K562 (cell line): ENCODE data around the gene SCN5A. TPM values are rescaled to one million over a fixed set of nuclear protein-coding genes. Genes with fewer than 3 reads are reported as not detected.
A peak's percentile ranks its signal among the peaks of the same experiment; 100 is the strongest.

ENCODE experiments used
- ATAC-seq: fragments of 200-7000 bp; cut with Tn5 transposase; 3 replicates; pipeline ENCODE4 v1.9.1; 2020; ENCODE audit warnings: moderate library complexity
- BruUV-seq: library from RNA; stranded (reverse); fragments of 400-500 nt; replicated peaks from 2 replicates; lab custom pipeline; 2021; lab: Mats Ljungman, UMichigan
- CTCF ChIA-PET: fragments of 300-600 bp; formaldehyde crosslinking; extraction: SDS; loops from one replicate; lab custom pipeline; 2021; ENCODE audit warnings: low intra/inter-chr PET ratio; lab: Yijun Ruan, JAX
- POLR2A ChIA-PET: fragments of 300-600, 350-650 bp; sonication (Branson Sonifier 250); formaldehyde crosslinking; extraction: SDS; loops from one replicate; lab custom pipeline; 2021; ENCODE audit warnings: antibody characterized with exemption, inconsistent platforms; lab: Yijun Ruan, JAX
- DNase-seq, 4 experiments: peaks; one replicate each; pipeline versions ENCODE4 v3.0.0 to v3.0.0-alpha.2; 2011 to 2018; ENCODE audit warnings: low spot score in 3 of 4, mixed read lengths in 3 of 4; ENCODE audit errors: extremely low read depth in 1 of 4
- FAIRE-seq: peaks from 2 replicates; lab custom pipeline; 2011; peaks lifted over from hg19 to GRCh38; lab: Jason Lieb, UNC
- H2AFZ ChIP-seq: 2 replicates; pipeline ENCODE4 v1.6.0; 2011; ENCODE audit warnings: low read depth, low read length, control low read depth, inconsistent platforms
- H3K27ac ChIP-seq: fragments of 200-600 bp; 3 replicates; pipeline ENCODE4 v1.8.0; 2011; ENCODE audit warnings: low read depth, mild to moderate bottlenecking, control low read depth, inconsistent platforms, low read length, moderate library complexity, mixed read lengths; ENCODE audit errors: extremely low read depth
- H3K27me3 ChIP-seq, 2 experiments: fragments of 300-600 bp in 1 of 2; 2 replicates in 1 of 2; 3 replicates in 1 of 2; pipeline versions ENCODE4 v1.6.0 to v1.8.0; 2011; ENCODE audit warnings: inconsistent platforms in 2 of 2, low read length in 2 of 2, mild to moderate bottlenecking in 1 of 2, mixed read lengths in 1 of 2, moderate library complexity in 1 of 2; ENCODE audit not compliant: control insufficient read depth in 2 of 2, insufficient read depth in 2 of 2
- H3K36me3 ChIP-seq: fragments of 300-600 bp; 3 replicates; pipeline ENCODE4 v1.8.0; 2011; ENCODE audit warnings: mild to moderate bottlenecking, low read length, inconsistent platforms; ENCODE audit not compliant: control insufficient read depth, insufficient read depth
- H3K4me1 ChIP-seq, 2 experiments: fragments of 200-600 bp in 1 of 2; replicated peaks in 1 of 2; 2 replicates in 1 of 2; 3 replicates in 1 of 2; pipeline versions ENCODE4 v1.5.1 to v1.8.0; 2011; ENCODE audit warnings: inconsistent platforms in 2 of 2, low read length in 2 of 2, mild to moderate bottlenecking in 1 of 2, mixed read lengths in 1 of 2, moderate library complexity in 1 of 2; ENCODE audit not compliant: control insufficient read depth in 2 of 2, insufficient read depth in 2 of 2
- H3K4me2 ChIP-seq: 2 replicates; pipeline ENCODE4 v1.6.1; 2011; ENCODE audit warnings: low read length, control low read depth, inconsistent platforms, mixed read lengths; ENCODE audit not compliant: insufficient read depth
- H3K4me3 ChIP-seq: fragments of 200-600 bp; sonication (generic), shearing (Covaris generic); 2 replicates; pipeline ENCODE4 v1.5.1; 2016; ENCODE audit warnings: control low read depth, inconsistent platforms
- H3K79me2 ChIP-seq: fragments of 200-600 bp; 3 replicates; pipeline ENCODE4 v1.8.0; 2011; ENCODE audit warnings: low read length, inconsistent platforms; ENCODE audit not compliant: control insufficient read depth, insufficient read depth
- H3K9ac ChIP-seq, 2 experiments: 2 replicates each; pipeline versions ENCODE4 v1.6.0 to v1.6.1; 2011; ENCODE audit warnings: low read depth in 2 of 2, low read length in 2 of 2, control low read depth in 1 of 2, inconsistent platforms in 1 of 2, mild to moderate bottlenecking in 1 of 2, mixed read lengths in 1 of 2; ENCODE audit not compliant: insufficient read depth in 1 of 2
- H3K9me1 ChIP-seq: one replicate; pipeline ENCODE4 v1.6.0; 2011; ENCODE audit warnings: inconsistent platforms, mild to moderate bottlenecking, low read length, moderate library complexity; ENCODE audit not compliant: control insufficient read depth, insufficient read depth
- H3K9me3 ChIP-seq: replicated peaks from 2 replicates; pipeline ENCODE4 v1.5.1; 2011; ENCODE audit warnings: low read depth, low read length, inconsistent platforms; ENCODE audit not compliant: control insufficient read depth, insufficient read depth
- H4K20me1 ChIP-seq: replicated peaks from 2 replicates; pipeline ENCODE4 v1.6.1; 2011; ENCODE audit warnings: low read length, inconsistent platforms, mixed read lengths; ENCODE audit not compliant: control insufficient read depth, insufficient read depth
- CBFB ChIP-seq: sonication (generic); formaldehyde crosslinking; IDR thresholded peaks from 2 replicates; pipeline ENCODE4 v1.4.0; 2020; ENCODE audit warnings: mild to moderate bottlenecking, missing genetic modification reagents
- CTBP1 ChIP-seq: fragments of 450-650 bp; IDR thresholded peaks from 2 replicates; pipeline ENCODE4 v1.6.1; 2016; ENCODE audit warnings: borderline replicate concordance
- GABPB2 ChIP-seq: fragments of 250-450 bp; sonication (Bioruptor Pico); conservative IDR thresholded peaks from 2 replicates; pipeline ENCODE4 v1.5.1; 2021; ENCODE audit warnings: mild to moderate bottlenecking
- HDAC1 ChIP-seq, 2 experiments: fragments of 450-650 bp; IDR thresholded peaks; 2 replicates each; pipeline ENCODE4 v1.6.1; 2016 to 2017; ENCODE audit warnings: inconsistent platforms in 1 of 2, mild to moderate bottlenecking in 1 of 2, moderate library complexity in 1 of 2
- MTA3 ChIP-seq: fragments of 450-650 bp; formaldehyde crosslinking; IDR thresholded peaks from 2 replicates; pipeline ENCODE4 v1.6.1; 2017; ENCODE audit warnings: mild to moderate bottlenecking, borderline replicate concordance
- PHF20 ChIP-seq: fragments of 450-650 bp; IDR thresholded peaks from 2 replicates; pipeline ENCODE4 v1.6.1; 2018; ENCODE audit not compliant: partially characterized antibody
- RB1 ChIP-seq: fragments of 450-650 bp; IDR thresholded peaks from 2 replicates; pipeline ENCODE4 v1.6.1; 2017; ENCODE audit warnings: low read depth, mild to moderate bottlenecking
- RBFOX2 ChIP-seq: fragments of 200-400 bp; formaldehyde crosslinking; IDR thresholded peaks from 2 replicates; pipeline ENCODE4 v1.6.1; 2017; ENCODE audit warnings: low read depth, mild to moderate bottlenecking, low read length, moderate library complexity
- RFX5 ChIP-seq: IDR thresholded peaks from 2 replicates; pipeline ENCODE4 v1.6.1; 2011; ENCODE audit warnings: low read depth, mild to moderate bottlenecking, improper control_type of control experiment, low read length
- ZNF253 ChIP-seq: fragments of 250-450 bp; sonication (Bioruptor Pico); conservative IDR thresholded peaks from 2 replicates; pipeline ENCODE4 v1.6.1; 2021; ENCODE audit warnings: mild to moderate bottlenecking
- WGBS: fragments of 100-300 bp; shearing (Covaris generic); methylation state at CpG from one replicate; pipeline ENCODE4 v1.1.6; 2016; ENCODE audit warnings: low coverage, mixed read lengths; ENCODE audit not compliant: insufficient coverage; ENCODE audit errors: missing lambda C conversion rate; 5-methylcytosine and 5-hydroxymethylcytosine counted together
- in situ Hi-C: fragments of 300-500 bp; cut with MboI; formaldehyde crosslinking; loops from 4 replicates; pipeline ENCODE4 v1.15.0; 2018; ENCODE audit warnings: inconsistent platforms, mixed read lengths
- intact Hi-C: fragments of 100-400 bp; cut with micrococcal nuclease; formaldehyde crosslinking; loops from 2 replicates; pipeline ENCODE4 v1.14.2; 2022
- polyA plus RNA-seq, 8 experiments: library from polyadenylated mRNA; depleted of rRNA in 4 of 8; stranded (reverse) in 5 of 8; unstranded in 3 of 8; fragments of >200 nt; fragmentation: Nextera tagmentation in 2 of 8; fragmentation: Illumina TruSeq in 1 of 8; extraction: Ambion mirVana in 2 of 8; extraction: Trizol in 1 of 8; gene quantifications; 2 replicates each; pipeline versions ENCODE4 v1.2.1 to v1.2.3, GENCODE V29; 2011 to 2014; ENCODE audit warnings: inconsistent platforms in 1 of 8, missing spikeins in 1 of 8
- total RNA-seq, 7 experiments: library from RNA; depleted of rRNA in 6 of 7; stranded (reverse); fragments of >200 nt in 6 of 7; fragmentation: Illumina TruSeq in 2 of 7; extraction: Trizol in 2 of 7; gene quantifications; 2 replicates each; pipeline versions ENCODE4 v1.2.1 to v1.2.3, GENCODE V29; 2011 to 2021; ENCODE audit warnings: low replicate concordance in 1 of 7

Gene SCN5A
- total and polyA plus RNA-seq, 9 of the 15 experiments (the other 6 are each of a cell fraction or from before 2014, with no cell fraction given) = 0.07 to 1.4 (median 0.21) TPM; not detected in 2

GRCh38 chr3:38636881-38637280 lies 12.6 kb downstream of the SCN5A start:
- Histone ChIP-seq H3K9me1 (no peaks in the 10 kb centered on the region), H3K4me1 (no peaks in the 10 kb centered on the region), H3K36me3 (no peaks in the 10 kb centered on the region), H3K4me3 (no peak overlapping the region), H2AFZ (no peak overlapping the region), H4K20me1 (peaks cover 12% of the 10 kb centered on the region), H3K27ac (no peak overlapping the region), H3K27me3 (peaks cover 42 to 78% of the 10 kb centered on the region in 2 experiments), H3K9me3 (no peaks in the 10 kb centered on the region), H3K79me2 (no peaks in the 10 kb centered on the region), H3K4me2 (no peak overlapping the region), H3K9ac (no peak overlapping the region)
- ChIA-PET CTCF (no interaction called here), POLR2A (interaction anchor here (0.6 kb wide), 1 partner anchor 40 kb away, joined by 3 read pairs; no protein-coding TSS in a partner anchor)
- FAIRE-seq = no peak
- intact Hi-C loops (no loop called here), in situ Hi-C loops (no loop called here)
- WGBS = 2% methylated on average over 6 of the region's 6 CpGs
- TF ChIP-seq CBFB (CRISPR knock-in tag) (no peak), MTA3 (no peak), CTBP1 (peak; percentile 23; the same call in 1 of the 2 replicates)
- ATAC-seq = no peak
- BruUV-seq = no TSS peak
- DNase-seq = no peak

- Histone ChIP-seq H3K27ac (no peak overlapping the region), H3K36me3 (no peaks in the 10 kb centered on the region), H3K9me1 (no peaks in the 10 kb centered on the region), H3K9me3 (no peaks in the 10 kb centered on the region), H3K79me2 (no peaks in the 10 kb centered on the region), H4K20me1 (peaks cover 12% of the 10 kb centered on the region), H3K27me3 (peaks cover 43 to 78% of the 10 kb centered on the region in 2 experiments), H3K9ac (no peak overlapping the region), H3K4me3 (no peak overlapping the region), H2AFZ (no peak overlapping the region), H3K4me1 (no peaks in the 10 kb centered on the region), H3K4me2 (no peak overlapping the region)
- TF ChIP-seq RB1 (no peak), RFX5 (no peak), RBFOX2 (no peak), PHF20 (no peak), ZNF253 (CRISPR knock-in tag) (no peak), GABPB2 (no peak), HDAC1 (IDR thresholded peaks at IDR 0.05) (no peak)
- BruUV-seq = no TSS peak
- CTCF ChIA-PET = no interaction called here
- POLR2A ChIA-PET = no interaction called here
- WGBS = 0% methylated on average over 7 of the region's 7 CpGs
- DNase-seq = no peak
- intact Hi-C loops (no loop called here), in situ Hi-C loops (no loop called here)
- no peak for FAIRE-seq
- no peak for ATAC-seq
Observed at GRCh38 chr3:38636464-38636863, 13.0 kb downstream of the SCN5A start.
